NT2/D1 (cell line): ENCODE measurements around the gene SNAP47.

Experiments used
- DNase-seq: peaks from one replicate; pipeline ENCODE4 v3.0.0-alpha.2; 2011; ENCODE audit warnings: low read depth, low spot score
- H3K27me3 ChIP-seq: 2 replicates; pipeline ENCODE4 v1.6.0; 2011; ENCODE audit warnings: mild to moderate bottlenecking; ENCODE audit not compliant: insufficient read length, insufficient read depth
- H3K36me3 ChIP-seq: 2 replicates; pipeline ENCODE4 v1.6.1; 2011; ENCODE audit warnings: mild to moderate bottlenecking, low read length, mixed read lengths; ENCODE audit not compliant: insufficient read depth, insufficient read length
- H3K4me1 ChIP-seq: 2 replicates; pipeline ENCODE4 v1.5.1; 2011; ENCODE audit not compliant: insufficient read depth, insufficient read length
- H3K4me3 ChIP-seq: 2 replicates; pipeline ENCODE4 v1.5.1; 2011; ENCODE audit warnings: low read depth; ENCODE audit not compliant: insufficient read length
- H3K9ac ChIP-seq: 2 replicates; pipeline ENCODE4 v1.6.0; 2011; ENCODE audit warnings: low read depth; ENCODE audit not compliant: insufficient read length
- H3K9me3 ChIP-seq: 2 replicates; pipeline ENCODE4 v1.5.1; 2011; ENCODE audit warnings: mild to moderate bottlenecking, low read length; ENCODE audit not compliant: insufficient read depth
- SUZ12 ChIP-seq: IDR thresholded peaks from 2 replicates; pipeline ENCODE4 v1.6.1; 2011; ENCODE audit not compliant: insufficient read length, insufficient read depth; ENCODE audit errors: extremely low read depth
- YY1 ChIP-seq: IDR thresholded peaks from 2 replicates; pipeline ENCODE4 v1.6.1; 2011; ENCODE audit not compliant: insufficient read length, insufficient read depth
- ZNF274 ChIP-seq: IDR thresholded peaks from 2 replicates; pipeline ENCODE4 v1.6.1; 2011; ENCODE audit warnings: mild to moderate bottlenecking, low read depth, low read length

The SNAP47 gene

GRCh38 chr1:227747948-227748495 lies 12.8 kb downstream of the SNAP47 start:
- Histone ChIP-seq H3K9ac (no peak overlapping the region), H3K4me3 (no peak overlapping the region), H3K9me3 (no peaks in the 10 kb centered on the region), H3K36me3 (peaks cover 82% of the 10 kb centered on the region), H3K4me1 (no peaks in the 10 kb centered on the region), H3K27me3 (no peaks in the 10 kb centered on the region)
- no peak for DNase-seq
- no peak for TF ChIP-seq SUZ12

GRCh38 chr1:227748496-227749182 lies 13.4 kb downstream of the SNAP47 start:
- no peaks in the 10 kb centered on the region for H3K4me1 ChIP-seq
- no peak overlapping the region for H3K9ac ChIP-seq
- DNase-seq = no peak
- no peak for TF ChIP-seq ZNF274
- no peak for TF ChIP-seq SUZ12
- TF ChIP-seq YY1 = no peak
- no peaks in the 10 kb centered on the region for H3K9me3 ChIP-seq
- H3K27me3 ChIP-seq = no peaks in the 10 kb centered on the region
- H3K4me3 ChIP-seq = no peak overlapping the region
- H3K36me3 ChIP-seq = peaks cover 83% of the 10 kb centered on the region

- H3K4me1 ChIP-seq = no peaks in the 10 kb centered on the region
- no peak for DNase-seq
- TF ChIP-seq ZNF274 (no peak), SUZ12 (no peak), YY1 (no peak)
- H3K9me3 ChIP-seq = no peaks in the 10 kb centered on the region
- H3K36me3 ChIP-seq = peaks cover 84% of the 10 kb centered on the region
- H3K27me3 ChIP-seq = no peaks in the 10 kb centered on the region
- no peak overlapping the region for H3K9ac ChIP-seq
- H3K4me3 ChIP-seq = no peak overlapping the region
Measured at GRCh38 chr1:227749225-227749624, 14.0 kb downstream of the SNAP47 start.

- no peak for TF ChIP-seq SUZ12
- TF ChIP-seq ZNF274 = no peak
- TF ChIP-seq YY1 = no peak
- H3K9me3 ChIP-seq = no peaks in the 10 kb centered on the region
- peaks cover 88% of the 10 kb centered on the region for H3K36me3 ChIP-seq
- no peak overlapping the region for H3K9ac ChIP-seq
- no peak for DNase-seq
- no peaks in the 10 kb centered on the region for H3K27me3 ChIP-seq
- H3K4me1 ChIP-seq = no peaks in the 10 kb centered on the region
- H3K4me3 ChIP-seq = no peak overlapping the region
Measured at GRCh38 chr1:227749916-227750710, 14.9 kb downstream of the SNAP47 start.

- no peak for DNase-seq
- no peaks in the 10 kb centered on the region for H3K27me3 ChIP-seq
- no peaks in the 10 kb centered on the region for H3K9me3 ChIP-seq
- TF ChIP-seq YY1 = no peak
- no peak for TF ChIP-seq ZNF274
- no peak for TF ChIP-seq SUZ12
- H3K9ac ChIP-seq = no peak overlapping the region
- H3K4me1 ChIP-seq = peaks cover 8% of the 10 kb centered on the region
- H3K4me3 ChIP-seq = no peak overlapping the region
- H3K36me3 ChIP-seq = peaks cover 87% of the 10 kb centered on the region
Measured at GRCh38 chr1:227753999-227754711, 18.9 kb downstream of the SNAP47 start.

GRCh38 chr1:227754958-227755357 lies 19.7 kb downstream of the SNAP47 start:
- H3K9me3 ChIP-seq = no peaks in the 10 kb centered on the region
- no peaks in the 10 kb centered on the region for H3K27me3 ChIP-seq
- no peak overlapping the region for H3K4me3 ChIP-seq
- no peak overlapping the region for H3K9ac ChIP-seq
- peaks cover 10% of the 10 kb centered on the region for H3K4me1 ChIP-seq
- peaks cover 89% of the 10 kb centered on the region for H3K36me3 ChIP-seq
- no peak for DNase-seq
- TF ChIP-seq SUZ12 (no peak), ZNF274 (no peak), YY1 (no peak)
